ENCODE measurements around the gene NHLRC4.

NHLRC4 gene

GRCh38 chr16:606656-607307 lies 40.0 kb downstream of the NHLRC4 start:
- DNase-seq, result no peak

DNA sequence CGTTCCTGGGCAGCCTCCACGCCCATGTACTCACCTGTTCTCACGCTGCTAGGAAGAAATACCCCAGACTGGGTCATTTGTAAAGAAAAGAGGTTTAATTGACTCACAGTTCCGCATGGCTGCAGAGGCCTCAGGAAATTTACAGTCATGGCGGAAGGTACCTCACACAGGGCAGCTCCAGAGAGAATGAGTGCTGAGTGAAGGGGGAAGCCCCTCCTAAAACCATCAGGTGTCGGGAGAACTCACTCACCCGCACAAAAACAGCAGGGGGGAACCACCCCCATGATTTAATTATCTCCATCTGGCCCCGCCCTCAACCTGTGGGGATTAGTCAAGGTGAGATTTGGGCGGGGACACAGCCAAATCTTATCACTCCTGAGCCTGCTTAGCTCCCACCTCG lies 41.2 kb downstream of the NHLRC4 start:
- DNase-seq, result no peak

- DNase-seq, result no peak
Observed at GRCh38 chr16:609316-609715, 42.5 kb downstream of the NHLRC4 start.

DNA sequence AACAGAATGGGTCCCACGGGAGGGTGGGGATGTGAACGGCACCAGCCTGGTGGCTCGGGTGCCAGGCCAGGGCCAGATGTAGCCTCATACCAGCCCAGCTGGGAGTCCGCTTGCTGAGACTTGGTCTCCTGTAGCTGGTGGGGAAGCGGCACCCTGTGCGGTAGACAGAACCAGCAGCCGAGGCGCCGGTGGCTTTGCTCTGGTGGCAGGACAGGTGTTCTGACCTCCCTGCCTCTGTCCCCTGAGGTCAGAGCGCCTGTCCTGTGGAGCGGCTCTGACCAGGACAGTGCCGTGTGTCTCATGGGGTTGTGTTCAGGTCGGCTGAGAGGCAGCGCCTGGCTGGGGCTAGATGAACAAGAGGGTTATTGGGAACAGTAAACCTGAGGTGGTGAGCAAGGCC lies 43.2 kb downstream of the NHLRC4 start:
- DNase-seq, result no peak

GRCh38 chr16:610513-611381 lies 43.9 kb downstream of the NHLRC4 start:
- DNase-seq, result peak; percentile 70

- no peak for DNase-seq
Observed at GRCh38 chr16:615122-615521, 48.3 kb downstream of the NHLRC4 start.

- no peak for DNase-seq
Observed at GRCh38 chr16:616733-617586, 50.2 kb downstream of the NHLRC4 start.

GRCh38 chr16:617855-618254 lies 51.0 kb downstream of the NHLRC4 start:
- no peak for DNase-seq
